Heart left ventricle (tissue), 16 donors: Measurements from ENCODE around the gene AFF3. TPM values are rescaled to one million over a fixed set of nuclear protein-coding genes. Genes with fewer than 3 reads are reported as not detected.

Experiments
- ATAC-seq, 4 donors: fragments of 200-7000 bp; cut with Tn5 transposase; one replicate each; pipeline ENCODE4 v1.9.1; 2020 to 2022; ENCODE audit warnings: moderate library complexity in 4 of 4, mild to moderate bottlenecking in 3 of 4, moderate number of reproducible peaks in 1 of 4
- DNase-seq, 5 donors: peaks; one replicate each; pipeline ENCODE4 v3.0.0-alpha.2; 2020
- H3K27ac ChIP-seq, 12 donors: fragments of 200-600 bp; sonication (generic) in 4 of 12; one replicate each; pipeline versions ENCODE4 v1.5.0 to v1.8.0; 2016 to 2022; ENCODE audit warnings: mild to moderate bottlenecking in 2 of 12
- H3K27me3 ChIP-seq, 9 donors: fragments of 200-600 bp; sonication (generic) in 2 of 9; one replicate each; pipeline versions ENCODE4 v1.5.1 to v1.8.0; 2016 to 2022; ENCODE audit warnings: mild to moderate bottlenecking in 3 of 9
- H3K36me3 ChIP-seq, 9 donors: fragments of 200-600 bp; sonication (generic) in 2 of 9; one replicate each; pipeline versions ENCODE4 v1.5.0 to v1.8.0; 2018 to 2022; ENCODE audit warnings: mild to moderate bottlenecking in 2 of 9
- H3K4me1 ChIP-seq, 12 donors: fragments of 200-600 bp; sonication (generic) in 4 of 12; one replicate each; pipeline versions ENCODE4 v1.5.0 to v1.8.0; 2016 to 2022; ENCODE audit warnings: mild to moderate bottlenecking in 3 of 12
- H3K4me3 ChIP-seq, 12 donors: fragments of 200-600 bp; sonication (generic) in 4 of 12; one replicate each; pipeline versions ENCODE4 v1.5.0 to v1.8.0; 2017 to 2022; ENCODE audit warnings: mild to moderate bottlenecking in 9 of 12, moderate library complexity in 4 of 12
- H3K9me3 ChIP-seq, 12 donors: fragments of 200-600 bp; sonication (generic) in 4 of 12; one replicate each; pipeline versions ENCODE4 v1.5.0 to v1.8.0; 2016 to 2022; ENCODE audit warnings: mild to moderate bottlenecking in 1 of 12
- POLR2A ChIP-seq, 2 donors: fragments of 450-650 bp; IDR thresholded peaks; one replicate each; pipeline ENCODE4 v1.6.1; 2017; ENCODE audit warnings: antibody characterized with exemption in 2 of 2, mild to moderate bottlenecking in 2 of 2, moderate library complexity in 2 of 2
- WGBS, 4 donors: extraction: QIAGEN DNeasy Blood & Tissue Kit in 2 of 4; methylation state at CpG; one replicate each; pipeline versions ENCODE4 v1.1.5 to v1.1.7; 2013 to 2018; 5-methylcytosine and 5-hydroxymethylcytosine counted together
- intact Hi-C, 10 donors: fragments of 100-400 bp; cut with DNase I; formaldehyde crosslinking; loops; one replicate each; pipeline versions ENCODE4 v1.11.1 to v1.14.2; 2022
- polyA plus RNA-seq, 2 donors: library from polyadenylated mRNA; stranded (reverse); fragments of 200-250 nt; gene quantifications; one replicate each; pipeline ENCODE4 v1.2.3, GENCODE V29; 2013
- total RNA-seq, 9 donors: library from RNA; depleted of rRNA in 2 of 9; stranded (reverse); fragments of >200 nt in 2 of 9; fragmentation: NEBNext Ultra II Directional in 3 of 9; extraction: Animal tissue kit (Norgen Biotek cat#: 25700) in 3 of 9; gene quantifications; one replicate each; pipeline versions ENCODE4 v1.1.0 to v1.2.4, GENCODE V29; 2016 to 2023
- TF ChIP-seq, protein P1 (sequence below), 12 donors: fragments of 200-600 bp; sonication (generic) in 4 of 12; IDR thresholded peaks; one replicate each; pipeline versions ENCODE4 v1.5.0 to v1.8.0; 2018 to 2022; ENCODE audit warnings: antibody characterized with exemption in 12 of 12, mild to moderate bottlenecking in 5 of 12
- donor health status: ischemic (EF 13 %, LVEDD 7.1; RV severe dilation, severe dysfunction).
- donor health status: healthy with polysubstance abuse.
- donor health status: DM: no; HTN: yes; CAD: no.
- donor health status: DM: no; HTN: no; CAD: no.
- donor health status: ischemic (EF 25% LVEDD 6.9; RV normal size, moderate dysfunction).
- donor health status: ischemic (EF 25% LVEDD 5.7; RV mildly dilated, moderate dysfunction).
- donor health status: healthy.
- donor health status: DM: yes; HTN: yes; CAD: no.
- donor health status: ischemic (EF 35%, LVEDD 5.7; RV mildly dilated, moderate dysfunction).
- donor health status: nonischemic (EF 11% LVEDD 7.7; RV severe dilation, severe dysfunction).
- donor health status: DM: yes; HTN: yes; CAD: no.
- donor health status: PGD.
- donor health status: ischemic (EF 29% LVEDD 5.4; RV normal size, mild dysfunction).
- donor health status: nonischemic (EF 23%, LVEDD 6.1; RV moderate dilation, normal function).

The AFF3 gene
- total and polyA plus RNA-seq, 11 donors, result 1.3 to 15.5 (median 4.7) TPM

DNA sequence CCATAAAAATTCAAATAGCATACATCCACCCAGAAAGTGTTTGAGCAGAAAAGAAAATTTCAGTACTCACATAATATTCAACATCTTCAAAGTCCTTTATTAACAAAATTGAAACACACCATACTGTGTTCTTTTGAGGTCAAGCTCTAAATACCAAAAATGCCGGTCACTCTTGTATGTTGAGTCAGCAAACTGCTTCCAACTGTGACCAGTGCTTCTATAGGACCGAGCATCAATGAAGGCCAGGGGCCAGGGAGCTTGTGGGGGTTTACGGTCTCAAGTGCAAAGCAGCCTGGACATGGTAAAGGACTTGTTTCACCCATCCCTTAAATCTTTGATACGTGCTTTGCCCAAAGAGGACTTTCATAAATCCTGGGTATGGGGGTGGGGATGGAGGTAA, 539.9 kb downstream of the AFF3 start:
- ATAC-seq, result no peak
- 84 to 90% (median 86%) methylated on average over 4 of the region's 4 CpGs for WGBS, 4 donors
- Histone ChIP-seq H3K27me3 (no peaks in the 10 kb centered on the region), H3K4me1 (peaks cover 0 to 6% (median 0%) of the 10 kb centered on the region in 12 donors), H3K9me3 (no peaks in the 10 kb centered on the region), H3K27ac (no peak overlapping the region), H3K4me3 (no peak overlapping the region), H3K36me3 (no peaks in the 10 kb centered on the region)
- intact Hi-C loops, result no loop called here
- DNase-seq, result no peak
- TF ChIP-seq, protein P1, sequence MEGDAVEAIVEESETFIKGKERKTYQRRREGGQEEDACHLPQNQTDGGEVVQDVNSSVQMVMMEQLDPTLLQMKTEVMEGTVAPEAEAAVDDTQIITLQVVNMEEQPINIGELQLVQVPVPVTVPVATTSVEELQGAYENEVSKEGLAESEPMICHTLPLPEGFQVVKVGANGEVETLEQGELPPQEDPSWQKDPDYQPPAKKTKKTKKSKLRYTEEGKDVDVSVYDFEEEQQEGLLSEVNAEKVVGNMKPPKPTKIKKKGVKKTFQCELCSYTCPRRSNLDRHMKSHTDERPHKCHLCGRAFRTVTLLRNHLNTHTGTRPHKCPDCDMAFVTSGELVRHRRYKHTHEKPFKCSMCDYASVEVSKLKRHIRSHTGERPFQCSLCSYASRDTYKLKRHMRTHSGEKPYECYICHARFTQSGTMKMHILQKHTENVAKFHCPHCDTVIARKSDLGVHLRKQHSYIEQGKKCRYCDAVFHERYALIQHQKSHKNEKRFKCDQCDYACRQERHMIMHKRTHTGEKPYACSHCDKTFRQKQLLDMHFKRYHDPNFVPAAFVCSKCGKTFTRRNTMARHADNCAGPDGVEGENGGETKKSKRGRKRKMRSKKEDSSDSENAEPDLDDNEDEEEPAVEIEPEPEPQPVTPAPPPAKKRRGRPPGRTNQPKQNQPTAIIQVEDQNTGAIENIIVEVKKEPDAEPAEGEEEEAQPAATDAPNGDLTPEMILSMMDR (IDR thresholded peaks at IDR 0.05), result no peak
- no peak for TF ChIP-seq POLR2A (IDR thresholded peaks at IDR 0.05)

DNA sequence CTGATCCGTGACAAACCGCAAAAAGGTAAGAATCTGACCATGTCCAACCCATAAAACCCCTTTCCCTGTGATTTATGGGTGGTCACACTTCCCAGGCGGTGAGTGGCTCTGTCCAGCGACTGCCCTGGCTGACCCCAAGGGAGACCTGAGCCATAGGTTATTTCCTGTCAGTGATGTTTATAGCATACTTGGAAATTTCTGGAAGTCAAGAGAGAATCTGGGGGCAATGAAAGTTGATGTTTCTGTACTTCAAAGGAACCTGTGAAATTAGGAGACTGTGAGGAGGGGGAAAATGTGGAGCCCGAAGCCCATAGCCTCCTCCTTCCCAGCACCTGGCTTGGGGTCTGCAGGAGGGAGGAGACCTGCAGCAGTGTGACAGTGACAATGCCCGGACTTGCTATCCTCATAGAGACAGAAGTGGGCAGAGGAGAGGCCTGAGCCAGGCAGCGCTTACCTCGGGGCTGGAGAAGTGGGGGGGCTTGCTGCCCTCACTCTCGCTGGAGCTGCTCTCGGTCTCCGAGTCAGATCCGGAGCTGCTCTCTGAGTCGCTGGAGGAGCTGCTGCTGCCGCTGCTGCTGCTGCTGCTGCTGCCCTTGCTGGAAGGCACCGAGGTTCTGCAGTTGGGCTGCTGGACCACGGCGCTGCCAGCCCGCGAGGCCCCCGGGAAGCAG, 541.3 kb downstream of the AFF3 start:
- WGBS, 4 donors, result 58 to 73% (median 63%) methylated on average over 13 to 20 of the region's 20 CpGs
- intact Hi-C loops, result no loop called here
- peaks cover 0 to 5% (median 0%) of the 10 kb centered on the region in 12 donors for H3K4me1 ChIP-seq
- H3K36me3 ChIP-seq, result no peaks in the 10 kb centered on the region
- DNase-seq (no peak), ATAC-seq (no peak)
- no peak for TF ChIP-seq POLR2A (IDR thresholded peaks at IDR 0.05)
- TF ChIP-seq, protein P1 (IDR thresholded peaks at IDR 0.05), result no peak
- H3K9me3 ChIP-seq, result no peaks in the 10 kb centered on the region
- H3K27ac ChIP-seq, result no peak overlapping the region
- H3K4me3 ChIP-seq, result no peak overlapping the region
- no peaks in the 10 kb centered on the region for H3K27me3 ChIP-seq

DNA sequence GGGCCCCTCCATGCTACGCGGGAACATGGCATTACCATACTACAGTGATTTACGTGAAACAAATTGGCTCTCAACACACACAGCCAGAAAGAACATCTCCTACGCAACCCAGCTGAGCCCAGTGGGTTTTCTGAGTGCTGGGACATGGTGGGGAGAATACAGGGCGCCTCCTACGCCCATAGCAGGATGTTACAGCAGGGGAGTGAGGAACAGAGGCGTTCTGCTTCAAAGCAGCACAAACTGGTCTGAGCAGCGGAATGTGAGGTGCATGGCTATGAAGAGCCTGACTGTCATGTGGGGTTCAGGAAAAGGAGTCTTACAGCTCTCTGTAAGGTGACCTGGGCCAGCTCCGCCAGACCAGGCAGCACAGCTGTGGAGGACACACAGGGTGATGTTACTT, 543.9 kb downstream of the AFF3 start:
- Histone ChIP-seq H3K9me3 (no peaks in the 10 kb centered on the region), H3K4me3 (no peak overlapping the region), H3K36me3 (no peaks in the 10 kb centered on the region), H3K27me3 (no peaks in the 10 kb centered on the region), H3K4me1 (peaks cover 0 to 5% (median 0%) of the 10 kb centered on the region in 12 donors), H3K27ac (no peak overlapping the region)
- WGBS, 4 donors, result 88 to 94% (median 91%) methylated on average over 9 of the region's 9 CpGs
- TF ChIP-seq POLR2A (IDR thresholded peaks at IDR 0.05), result no peak
- TF ChIP-seq, protein P1 (IDR thresholded peaks at IDR 0.05), result no peak
- ATAC-seq, result peak in 1 of 4 donors; percentile 23
- intact Hi-C loops, result no loop called here
- DNase-seq, result no peak

DNA sequence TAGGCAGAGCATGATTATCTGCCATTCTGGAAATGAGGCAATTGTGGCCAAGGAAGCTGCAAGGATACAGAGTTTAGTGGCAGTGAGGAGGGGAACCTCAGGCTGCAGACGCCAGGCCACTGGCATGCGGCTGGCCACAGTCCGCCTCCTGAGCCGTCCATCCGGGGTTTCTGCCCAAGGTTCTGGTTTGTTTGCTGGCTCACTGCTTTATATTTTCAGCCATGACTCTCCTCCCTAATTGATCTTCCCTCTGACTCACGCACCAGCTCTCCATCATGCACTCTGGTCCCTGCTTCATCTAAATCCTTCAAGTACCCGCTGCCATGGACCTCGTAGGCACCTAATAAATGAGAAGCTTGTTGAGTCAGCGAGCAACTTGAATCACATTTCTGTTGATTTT, 544.8 kb downstream of the AFF3 start:
- Histone ChIP-seq H3K36me3 (no peaks in the 10 kb centered on the region), H3K27ac (no peak overlapping the region)
- no peak for TF ChIP-seq POLR2A (IDR thresholded peaks at IDR 0.05)

DNA sequence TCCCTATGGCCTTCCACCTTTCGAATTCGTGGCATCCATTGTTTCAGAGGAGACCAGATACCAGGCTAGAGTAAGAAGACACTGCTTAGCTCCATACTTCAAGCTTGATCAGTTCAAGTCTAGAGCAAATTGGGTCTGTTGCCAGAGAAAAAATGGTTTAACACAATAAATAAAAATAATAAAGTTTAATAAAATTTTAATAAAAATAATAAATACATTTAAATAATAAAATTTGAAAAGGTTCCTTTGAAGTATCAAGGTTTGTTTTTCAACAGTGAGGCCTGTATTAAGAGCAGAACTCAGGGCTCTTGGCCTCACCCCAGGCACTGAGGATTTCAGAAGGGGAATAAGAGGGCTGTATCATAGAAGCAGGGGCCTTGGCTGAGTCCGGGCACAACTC, 547.0 kb downstream of the AFF3 start:
- 88 to 92% (median 89%) methylated on average over 3 of the region's 3 CpGs for WGBS, 4 donors
- DNase-seq, result no peak
- no peaks in the 10 kb centered on the region for H3K36me3 ChIP-seq
- no peaks in the 10 kb centered on the region for H3K27me3 ChIP-seq
- H3K9me3 ChIP-seq, result no peaks in the 10 kb centered on the region
- H3K4me1 ChIP-seq, result no peaks in the 10 kb centered on the region
- H3K27ac ChIP-seq, result no peak overlapping the region
- no peak for ATAC-seq
- H3K4me3 ChIP-seq, result no peak overlapping the region
- no peak for TF ChIP-seq POLR2A (IDR thresholded peaks at IDR 0.05)
- TF ChIP-seq, protein P1 (IDR thresholded peaks at IDR 0.05), result no peak
- intact Hi-C loops, result no loop called here

More for the DNA sequence above, 544.8 kb downstream of the AFF3 start:
- ATAC-seq, result no peak
- H3K4me3 ChIP-seq, result no peak overlapping the region
- H3K27me3 ChIP-seq, result no peaks in the 10 kb centered on the region
- DNase-seq, result no peak
- no peaks in the 10 kb centered on the region for H3K9me3 ChIP-seq
- intact Hi-C loops, result no loop called here
- 83 to 95% (median 92%) methylated on average over 9 of the region's 9 CpGs for WGBS, 4 donors
- peaks cover 0 to 3% (median 0%) of the 10 kb centered on the region in 12 donors for H3K4me1 ChIP-seq
